GM12875 (cell line): ENCODE measurements around the gene RNF220.
"Not testable (repeated sequence)": the region's sequence is repeated elsewhere in the genome, so short reads cannot be mapped to it uniquely, and the experiment has no call there.

Source experiments
- H3K4me3 ChIP-seq: one replicate; pipeline ENCODE4 v1.5.1; 2011; ENCODE audit warnings: low read depth, low read length, control low read depth
- TF ChIP-seq, protein P1 (sequence below): IDR thresholded peaks from 2 replicates; pipeline ENCODE4 v1.5.1; 2011; ENCODE audit warnings: low read depth, mild to moderate bottlenecking, control low read depth, inconsistent platforms, low read length, moderate library complexity, borderline replicate concordance; ENCODE audit not compliant: insufficient read depth

Gene RNF220

DNA sequence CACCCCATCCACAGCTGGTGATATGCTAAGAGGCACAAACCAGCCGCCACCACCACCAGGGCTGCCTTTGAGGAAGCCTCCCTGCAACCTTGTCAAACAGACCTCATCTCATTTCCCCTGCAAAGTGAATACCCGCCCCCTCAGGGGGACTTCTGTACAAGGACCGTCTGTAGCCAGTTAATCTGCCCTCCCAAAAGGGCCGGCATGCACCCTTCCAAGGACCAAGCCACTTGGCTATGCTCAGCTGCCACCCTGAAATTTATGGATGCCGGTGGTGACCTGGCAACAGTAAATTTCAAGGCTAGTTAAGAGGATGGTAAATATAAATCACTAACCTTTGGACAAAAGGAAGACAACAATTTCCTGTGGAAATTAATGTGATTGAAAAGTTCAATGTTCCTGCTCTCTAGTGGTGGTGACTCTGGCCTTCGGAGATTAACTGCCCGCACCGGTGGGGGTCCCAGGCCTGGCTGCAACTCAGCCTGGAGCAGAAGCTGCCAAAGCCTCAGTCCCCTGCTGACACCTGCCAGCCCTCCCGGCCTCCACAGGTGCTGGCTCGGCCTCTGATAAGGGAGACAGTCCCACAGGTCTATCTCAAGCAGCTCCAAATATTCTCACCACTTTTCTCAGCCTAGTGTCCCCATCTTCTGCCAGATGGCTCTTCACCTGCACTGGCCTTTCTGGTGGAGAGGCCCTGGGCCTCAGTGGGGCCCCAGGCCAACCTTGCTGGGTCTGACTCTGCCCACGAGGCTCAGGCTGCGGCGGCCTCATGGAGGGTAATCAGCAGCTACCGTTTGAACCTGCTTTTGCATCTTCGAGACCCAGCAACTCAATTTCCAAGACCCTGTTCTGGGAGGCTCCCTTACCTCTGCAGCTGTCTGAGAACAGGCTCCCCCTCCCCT is 257.0 kb downstream of the RNF220 start:
- TF ChIP-seq, protein P1, sequence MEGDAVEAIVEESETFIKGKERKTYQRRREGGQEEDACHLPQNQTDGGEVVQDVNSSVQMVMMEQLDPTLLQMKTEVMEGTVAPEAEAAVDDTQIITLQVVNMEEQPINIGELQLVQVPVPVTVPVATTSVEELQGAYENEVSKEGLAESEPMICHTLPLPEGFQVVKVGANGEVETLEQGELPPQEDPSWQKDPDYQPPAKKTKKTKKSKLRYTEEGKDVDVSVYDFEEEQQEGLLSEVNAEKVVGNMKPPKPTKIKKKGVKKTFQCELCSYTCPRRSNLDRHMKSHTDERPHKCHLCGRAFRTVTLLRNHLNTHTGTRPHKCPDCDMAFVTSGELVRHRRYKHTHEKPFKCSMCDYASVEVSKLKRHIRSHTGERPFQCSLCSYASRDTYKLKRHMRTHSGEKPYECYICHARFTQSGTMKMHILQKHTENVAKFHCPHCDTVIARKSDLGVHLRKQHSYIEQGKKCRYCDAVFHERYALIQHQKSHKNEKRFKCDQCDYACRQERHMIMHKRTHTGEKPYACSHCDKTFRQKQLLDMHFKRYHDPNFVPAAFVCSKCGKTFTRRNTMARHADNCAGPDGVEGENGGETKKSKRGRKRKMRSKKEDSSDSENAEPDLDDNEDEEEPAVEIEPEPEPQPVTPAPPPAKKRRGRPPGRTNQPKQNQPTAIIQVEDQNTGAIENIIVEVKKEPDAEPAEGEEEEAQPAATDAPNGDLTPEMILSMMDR, result no peak
- no peak overlapping the region for H3K4me3 ChIP-seq

DNA sequence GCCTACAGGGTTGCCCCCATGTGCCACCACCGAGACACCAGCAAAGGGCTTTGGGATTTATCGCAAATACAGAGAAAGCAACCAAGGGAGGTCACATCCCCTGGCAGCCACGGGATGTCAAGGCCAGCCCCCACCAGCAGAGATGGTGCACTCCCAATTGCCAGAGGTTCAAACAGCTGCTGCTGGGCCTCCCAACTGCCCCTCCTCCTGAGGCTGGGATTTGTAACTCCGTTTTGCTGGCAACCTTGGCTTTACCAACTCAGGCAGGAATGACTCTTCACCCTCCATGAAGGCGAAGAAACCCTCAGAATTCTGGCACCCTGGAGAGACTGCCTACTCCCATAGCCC is 257.6 kb downstream of the RNF220 start:
- TF ChIP-seq, protein P1, result no peak
- H3K4me3 ChIP-seq, result no peak overlapping the region

DNA sequence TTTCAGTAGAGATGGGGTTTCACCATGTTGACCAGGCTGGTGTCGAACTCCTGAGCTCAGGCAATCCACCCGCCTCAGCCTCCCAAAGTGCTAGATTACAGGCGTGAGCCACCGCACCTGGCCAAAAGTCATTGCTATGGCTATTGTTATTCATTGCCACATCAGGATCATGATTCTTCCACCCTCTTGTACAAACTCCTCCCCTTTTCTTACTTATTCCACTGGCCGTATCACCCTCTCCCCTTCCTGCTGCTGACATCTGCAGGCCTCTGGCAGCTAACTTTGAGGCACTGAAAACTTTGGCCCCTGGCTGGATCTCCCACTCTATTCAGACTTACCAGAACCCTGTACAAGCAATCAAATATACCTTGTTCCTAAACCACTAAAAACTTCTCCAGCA is 258.4 kb downstream of the RNF220 start:
- TF ChIP-seq, protein P1, result no peak
- no peak overlapping the region for H3K4me3 ChIP-seq

DNA sequence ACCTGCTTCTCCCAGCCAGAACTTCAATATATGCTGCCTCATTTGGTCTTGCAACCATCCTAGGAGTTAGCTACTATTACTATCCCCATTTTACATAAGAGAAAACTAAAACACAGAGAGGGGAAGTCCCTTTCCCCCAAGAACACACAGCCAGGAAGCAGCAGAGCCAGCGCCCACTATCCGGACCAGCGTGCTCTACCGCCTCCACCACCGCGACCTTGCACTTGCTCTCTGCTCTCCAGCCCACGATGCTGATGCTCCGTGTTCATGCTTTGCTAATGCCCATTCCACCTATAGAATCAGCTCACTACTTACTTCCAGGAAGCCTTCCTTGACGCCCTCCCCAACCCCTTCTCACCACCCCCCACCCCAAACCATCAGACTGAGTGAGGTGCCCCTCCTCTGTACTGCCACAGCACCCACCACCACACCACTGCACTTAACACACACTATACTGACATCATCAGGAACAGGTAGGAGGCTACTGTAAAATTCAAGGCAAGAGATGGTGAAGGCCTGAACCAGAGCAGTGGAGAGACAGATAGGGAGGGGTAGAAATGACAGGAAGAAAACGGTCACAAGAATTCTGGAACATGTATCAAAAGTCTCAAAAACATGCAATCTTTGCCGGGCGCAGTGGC is 259.8 kb downstream of the RNF220 start:
- no peak overlapping the region for H3K4me3 ChIP-seq
- TF ChIP-seq, protein P1, result no peak

DNA sequence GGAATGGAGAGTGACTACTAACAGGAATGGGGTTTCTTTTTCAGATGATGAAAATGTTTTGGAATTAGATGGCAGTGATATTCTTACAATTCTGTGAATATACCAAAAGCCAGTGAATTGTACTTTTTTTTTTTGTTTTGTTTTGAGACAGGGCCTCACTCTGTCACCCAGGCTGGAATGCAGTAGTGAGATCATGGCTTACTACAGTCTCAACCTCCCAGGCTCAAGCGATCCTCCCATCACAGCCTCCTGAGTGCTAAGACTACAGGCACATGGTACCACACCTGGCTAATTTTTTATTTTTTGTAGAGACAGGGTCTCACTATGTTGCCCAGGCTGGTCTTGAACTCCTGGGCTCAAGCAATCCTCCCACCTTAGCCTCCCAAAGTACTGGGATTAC is 261.7 kb downstream of the RNF220 start:
- not testable (repeated sequence) for H3K4me3 ChIP-seq

DNA sequence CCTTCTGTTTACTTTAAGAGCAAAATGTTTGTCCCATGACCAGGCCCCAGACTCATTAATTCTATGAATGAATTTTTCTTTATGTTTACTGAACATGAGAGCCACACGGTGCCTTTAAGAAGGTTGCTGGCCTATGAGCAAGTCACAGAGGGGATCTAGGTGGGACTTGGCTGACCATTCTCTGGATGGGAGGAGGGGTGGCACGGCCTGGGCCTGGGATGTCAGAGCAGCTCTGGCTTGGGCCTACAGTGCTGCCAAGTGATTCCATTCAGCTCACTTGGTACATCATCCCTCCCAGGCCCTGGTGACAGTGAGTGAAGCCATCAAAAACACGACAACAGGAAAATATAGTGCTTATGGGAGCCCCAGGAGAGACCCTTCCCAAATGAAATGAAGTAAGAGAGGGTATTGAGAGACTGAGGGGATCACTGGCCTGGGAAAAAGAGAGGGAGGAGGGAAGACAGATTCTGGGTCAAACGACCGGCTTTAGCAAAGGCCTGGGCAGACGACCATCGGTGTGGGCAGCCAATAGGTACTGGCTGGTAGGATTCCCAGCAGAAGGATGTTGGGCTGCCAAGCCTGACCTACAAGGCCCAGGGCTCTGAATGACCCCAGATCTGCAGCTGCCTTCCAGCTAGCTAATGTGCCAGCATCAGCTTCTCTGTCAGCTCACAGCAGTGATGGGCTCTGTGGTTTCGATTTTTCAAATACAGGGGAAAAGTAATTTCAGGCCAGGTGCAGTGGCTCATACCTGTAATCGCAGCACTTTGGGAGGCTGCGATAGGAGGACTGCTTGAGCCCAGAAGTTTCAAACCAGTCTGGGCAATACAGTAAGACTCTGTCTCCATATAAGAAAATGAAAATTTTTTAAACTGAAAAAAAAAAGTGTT is 265.9 kb downstream of the RNF220 start:
- H3K4me3 ChIP-seq, result no peak overlapping the region
- TF ChIP-seq, protein P1, result no peak

DNA sequence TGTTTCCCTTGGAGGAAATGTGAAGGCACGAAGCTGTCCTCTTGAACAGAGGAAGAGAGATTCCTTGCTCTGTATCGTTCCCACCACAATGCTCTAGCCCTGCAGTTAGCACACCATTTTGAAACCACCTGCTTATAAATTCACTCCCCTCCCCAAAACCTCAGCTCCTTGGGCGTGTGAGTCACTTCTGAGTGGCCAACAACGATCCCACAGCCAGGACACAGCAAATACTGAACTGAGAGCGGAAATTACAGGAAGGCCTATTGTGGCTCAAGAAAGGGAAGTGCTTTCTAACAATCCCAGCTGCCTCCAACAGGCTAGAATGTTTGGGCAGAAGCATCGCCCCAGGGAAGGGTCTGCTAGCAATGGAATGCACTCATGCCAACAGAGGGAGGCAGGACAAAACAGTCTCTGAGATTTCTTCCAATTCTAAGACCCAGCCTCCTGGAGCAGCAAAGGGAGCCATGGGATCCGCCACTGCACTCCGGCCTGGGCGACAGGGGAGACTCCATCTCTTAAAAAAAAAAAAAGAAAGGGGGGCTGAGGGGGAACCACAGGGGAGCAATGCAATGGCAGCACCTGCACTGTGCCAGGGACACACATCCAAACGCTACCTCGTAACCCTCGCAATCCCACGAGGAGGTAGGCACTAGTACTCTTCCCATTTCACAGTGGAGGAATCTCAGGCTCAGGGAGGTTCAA is 267.4 kb downstream of the RNF220 start:
- TF ChIP-seq, protein P1, result no peak
- peak overlapping the region; percentile 8 for H3K4me3 ChIP-seq
